Measurements from ENCODE around the gene ITFG1. TPM values are rescaled to one million over a fixed set of nuclear protein-coding genes. Genes with fewer than 3 reads are reported as not detected.

ITFG1 gene
- total RNA-seq, 2 experiments from 2014 or later, result 18.0 to 18.5 TPM

- no peaks in the 10 kb centered on the region for H3K4me1 ChIP-seq (ENCODE audit: insufficient read depth, low read length)
- H3K27me3 Mint-ChIP-seq, result no peaks in the 10 kb centered on the region
- H3K9me3 Mint-ChIP-seq, result peaks cover 7% of the 10 kb centered on the region
- no peak for ATAC-seq (ENCODE audit: poor library complexity)
- peaks cover 4% of the 10 kb centered on the region for H3K36me3 ChIP-seq (ENCODE audit: insufficient read depth, low read length)
- H3K27ac ChIP-seq (ENCODE audit: low read depth in 1 of 2, low read length in 2 of 2), result no peak overlapping the region
- ChIA-PET POLR2A (no interaction called here), CTCF (interaction anchor here (0.6 kb wide), 1 partner anchor 1320 kb away, joined by 3 read pairs; no protein-coding TSS in a partner anchor)
- H3K9me3 ChIP-seq (ENCODE audit: control insufficient read depth in 1 of 2, insufficient read depth in 1 of 2, low read length in 2 of 2), result peaks cover 7 to 16% of the 10 kb centered on the region in 2 experiments
- no peak overlapping the region for H3K4me3 ChIP-seq (ENCODE audit: low read length)
- peaks cover 62% of the 10 kb centered on the region for H3K36me3 Mint-ChIP-seq (ENCODE audit: low read depth)
- no peak for DNase-seq
- H3K4me3 Mint-ChIP-seq, result no peak overlapping the region
- H3K27ac Mint-ChIP-seq, result no peak overlapping the region
- intact Hi-C loops (cut with DNase I, micrococcal nuclease), result no loop called here
- TF ChIP-seq CTCF (IDR thresholded peaks at IDR 0.05), result no peak
- H3K4me1 Mint-ChIP-seq (ENCODE audit: low read depth), result no peaks in the 10 kb centered on the region
- no peaks in the 10 kb centered on the region for H3K27me3 ChIP-seq (ENCODE audit: control insufficient read depth in 1 of 2, insufficient read depth in 2 of 2, low read length in 2 of 2)
Observed at GRCh38 chr16:47284999-47285398, 175.9 kb downstream of the ITFG1 start.

- peaks cover 16% of the 10 kb centered on the region for H3K36me3 Mint-ChIP-seq (ENCODE audit: low read depth)
- peaks cover 0 to 5% of the 10 kb centered on the region in 2 experiments for H3K9me3 ChIP-seq (ENCODE audit: control insufficient read depth in 1 of 2, insufficient read depth in 1 of 2, low read length in 2 of 2)
- no peaks in the 10 kb centered on the region for H3K27me3 ChIP-seq (ENCODE audit: control insufficient read depth in 1 of 2, insufficient read depth in 2 of 2, low read length in 2 of 2)
- no peaks in the 10 kb centered on the region for H3K27me3 Mint-ChIP-seq
- intact Hi-C loops (cut with DNase I, micrococcal nuclease), result no loop called here
- no peaks in the 10 kb centered on the region for H3K9me3 Mint-ChIP-seq
- no peak overlapping the region for H3K27ac Mint-ChIP-seq
- TF ChIP-seq CTCF (IDR thresholded peaks at IDR 0.05), result no peak
- no peaks in the 10 kb centered on the region for H3K36me3 ChIP-seq (ENCODE audit: insufficient read depth, low read length)
- H3K4me3 ChIP-seq (ENCODE audit: low read length), result no peak overlapping the region
- H3K4me1 Mint-ChIP-seq (ENCODE audit: low read depth), result no peaks in the 10 kb centered on the region
- no peak overlapping the region for H3K4me3 Mint-ChIP-seq
- POLR2A ChIA-PET, result no interaction called here
- no peak overlapping the region for H3K27ac ChIP-seq (ENCODE audit: low read depth in 1 of 2, low read length in 2 of 2)
- CTCF ChIA-PET, result no interaction called here
- no peaks in the 10 kb centered on the region for H3K4me1 ChIP-seq (ENCODE audit: insufficient read depth, low read length)
- DNase-seq (no peak), ATAC-seq (ENCODE audit: poor library complexity) (no peak)
Observed at GRCh38 chr16:47278306-47278970, 182.4 kb downstream of the ITFG1 start.

- TF ChIP-seq CTCF (IDR thresholded peaks at IDR 0.05), result no peak
- Mint-ChIP-seq H3K27ac (no peak overlapping the region), H3K36me3 (ENCODE audit: low read depth) (peaks cover 28% of the 10 kb centered on the region)
Observed at GRCh38 chr16:47276522-47276921, 184.3 kb downstream of the ITFG1 start.

More at GRCh38 chr16:47276522-47276921, 184.3 kb downstream of the ITFG1 start:
- no peaks in the 10 kb centered on the region for H3K4me1 Mint-ChIP-seq (ENCODE audit: low read depth)
- Histone ChIP-seq H3K4me3 (ENCODE audit: low read length) (no peak overlapping the region), H3K9me3 (ENCODE audit: control insufficient read depth in 1 of 2, insufficient read depth in 1 of 2, low read length in 2 of 2) (peaks cover 0 to under 1% of the 10 kb centered on the region in 2 experiments), H3K27ac (ENCODE audit: low read depth in 1 of 2, low read length in 2 of 2) (no peak overlapping the region), H3K36me3 (ENCODE audit: insufficient read depth, low read length) (no peaks in the 10 kb centered on the region), H3K4me1 (ENCODE audit: insufficient read depth, low read length) (no peaks in the 10 kb centered on the region), H3K27me3 (ENCODE audit: control insufficient read depth in 1 of 2, insufficient read depth in 2 of 2, low read length in 2 of 2) (no peaks in the 10 kb centered on the region)
- intact Hi-C loops (cut with DNase I, micrococcal nuclease), result no loop called here
- ATAC-seq (ENCODE audit: poor library complexity) (no peak), DNase-seq (no peak)
- POLR2A ChIA-PET, result no interaction called here
- CTCF ChIA-PET, result no interaction called here
- H3K9me3 Mint-ChIP-seq, result peaks cover 8% of the 10 kb centered on the region
- H3K27me3 Mint-ChIP-seq, result no peaks in the 10 kb centered on the region
- no peak overlapping the region for H3K4me3 Mint-ChIP-seq

Data from CD4-positive, alpha-beta T cell (primary cell).